ENCODE results near the gene LSP1.

DNA sequence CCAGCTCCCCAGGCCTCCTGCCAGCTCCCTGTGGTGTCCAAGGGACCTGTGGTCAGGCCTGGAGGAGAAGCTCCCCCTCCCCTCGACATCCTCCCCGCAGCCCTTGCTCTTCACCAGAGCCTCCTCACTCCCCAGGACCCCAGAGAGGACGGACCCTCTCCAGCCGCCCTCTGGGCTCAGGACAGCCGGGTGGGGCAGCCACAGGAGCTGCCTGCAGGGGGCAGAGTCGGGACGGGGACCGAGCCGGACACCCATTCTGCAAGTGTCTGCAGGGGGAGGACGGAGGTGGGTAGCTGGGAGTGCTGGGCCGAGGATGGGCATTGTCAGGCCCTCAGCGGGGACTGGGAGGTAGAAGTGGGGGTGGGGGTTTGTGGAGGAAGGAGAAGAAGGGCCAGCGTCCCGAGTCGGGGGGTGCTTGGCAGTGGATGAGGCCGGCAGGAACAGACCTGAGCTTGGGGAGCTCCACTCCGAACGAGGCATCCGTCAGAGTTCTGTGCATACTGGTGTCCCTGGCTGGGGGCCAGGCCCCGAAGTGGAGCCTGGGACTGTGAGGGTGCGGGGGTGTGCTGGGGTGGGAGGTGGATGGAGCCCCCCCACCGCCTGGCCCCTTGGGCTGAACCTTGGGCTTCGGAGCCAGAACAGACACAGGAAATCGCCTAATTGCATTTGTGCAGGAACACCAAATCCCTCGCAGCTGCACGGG lies 23.6 kb downstream of the LSP1 start:
- TF ChIP-seq EZH2 (IDR thresholded peaks at IDR 0.05; ENCODE audit: borderline replicate concordance, low read depth, low read length, poor library complexity, severe bottlenecking) = no peak
- TF ChIP-seq, protein P1, sequence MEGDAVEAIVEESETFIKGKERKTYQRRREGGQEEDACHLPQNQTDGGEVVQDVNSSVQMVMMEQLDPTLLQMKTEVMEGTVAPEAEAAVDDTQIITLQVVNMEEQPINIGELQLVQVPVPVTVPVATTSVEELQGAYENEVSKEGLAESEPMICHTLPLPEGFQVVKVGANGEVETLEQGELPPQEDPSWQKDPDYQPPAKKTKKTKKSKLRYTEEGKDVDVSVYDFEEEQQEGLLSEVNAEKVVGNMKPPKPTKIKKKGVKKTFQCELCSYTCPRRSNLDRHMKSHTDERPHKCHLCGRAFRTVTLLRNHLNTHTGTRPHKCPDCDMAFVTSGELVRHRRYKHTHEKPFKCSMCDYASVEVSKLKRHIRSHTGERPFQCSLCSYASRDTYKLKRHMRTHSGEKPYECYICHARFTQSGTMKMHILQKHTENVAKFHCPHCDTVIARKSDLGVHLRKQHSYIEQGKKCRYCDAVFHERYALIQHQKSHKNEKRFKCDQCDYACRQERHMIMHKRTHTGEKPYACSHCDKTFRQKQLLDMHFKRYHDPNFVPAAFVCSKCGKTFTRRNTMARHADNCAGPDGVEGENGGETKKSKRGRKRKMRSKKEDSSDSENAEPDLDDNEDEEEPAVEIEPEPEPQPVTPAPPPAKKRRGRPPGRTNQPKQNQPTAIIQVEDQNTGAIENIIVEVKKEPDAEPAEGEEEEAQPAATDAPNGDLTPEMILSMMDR (conservative IDR thresholded peaks at IDR 0.05; ENCODE audit: low read depth, low read length) = peak; percentile 61

All from A673 (cell line).